ENCODE data around the gene GUSB.
"Not testable (repeated sequence)": the region's sequence is repeated elsewhere in the genome, so short reads cannot be mapped to it uniquely, and the experiment has no call there.

The GUSB gene
- long read RNA-seq, donor 1, transcript GUSB-201 (12 exons, 2,300 nt): major isoform, 8 of 66 reads
- long read RNA-seq, donor 1, partial matches to known transcripts: 49 of 66 reads
- long read RNA-seq, donor 1, other reads (novel, unspliced or antisense): 9 of 66 reads
- long read RNA-seq, donor 2, partial matches to known transcripts: 40 of 43 reads
- long read RNA-seq, donor 2, other reads (novel, unspliced or antisense): 0 of 43 reads
- long read RNA-seq, donor 3, partial matches to known transcripts: 36 of 37 reads
- long read RNA-seq, donor 3, other reads (novel, unspliced or antisense): 0 of 37 reads
- long read RNA-seq, donor 4, transcript GUSB-201 (12 exons, 2,300 nt): major isoform, 6 of 77 reads
- long read RNA-seq, donor 4, partial matches to known transcripts: 62 of 77 reads
- long read RNA-seq, donor 4, other reads (novel, unspliced or antisense): 9 of 77 reads
- long read RNA-seq, donor 5, transcript GUSB-201 (12 exons, 2,300 nt): major isoform, 8 of 69 reads
- long read RNA-seq, donor 5, partial matches to known transcripts: 47 of 69 reads
- long read RNA-seq, donor 5, other reads (novel, unspliced or antisense): 14 of 69 reads
- long read RNA-seq, donor 6, transcript GUSB-201 (12 exons, 2,300 nt): major isoform, 12 of 63 reads
- long read RNA-seq, donor 6, partial matches to known transcripts: 46 of 63 reads
- long read RNA-seq, donor 6, other reads (novel, unspliced or antisense): 5 of 63 reads
- long read RNA-seq, donor 7, transcript GUSB-201 (12 exons, 2,300 nt): major isoform, 8 of 95 reads
- long read RNA-seq, donor 7, partial matches to known transcripts: 67 of 95 reads
- long read RNA-seq, donor 7, other reads (novel, unspliced or antisense): 20 of 95 reads
- long read RNA-seq, donor 8, transcript GUSB-201 (12 exons, 2,300 nt): major isoform, 12 of 12 reads
- long read RNA-seq, donor 8, partial matches to known transcripts: 0 of 12 reads
- long read RNA-seq, donor 8, other reads (novel, unspliced or antisense): 0 of 12 reads

DNA sequence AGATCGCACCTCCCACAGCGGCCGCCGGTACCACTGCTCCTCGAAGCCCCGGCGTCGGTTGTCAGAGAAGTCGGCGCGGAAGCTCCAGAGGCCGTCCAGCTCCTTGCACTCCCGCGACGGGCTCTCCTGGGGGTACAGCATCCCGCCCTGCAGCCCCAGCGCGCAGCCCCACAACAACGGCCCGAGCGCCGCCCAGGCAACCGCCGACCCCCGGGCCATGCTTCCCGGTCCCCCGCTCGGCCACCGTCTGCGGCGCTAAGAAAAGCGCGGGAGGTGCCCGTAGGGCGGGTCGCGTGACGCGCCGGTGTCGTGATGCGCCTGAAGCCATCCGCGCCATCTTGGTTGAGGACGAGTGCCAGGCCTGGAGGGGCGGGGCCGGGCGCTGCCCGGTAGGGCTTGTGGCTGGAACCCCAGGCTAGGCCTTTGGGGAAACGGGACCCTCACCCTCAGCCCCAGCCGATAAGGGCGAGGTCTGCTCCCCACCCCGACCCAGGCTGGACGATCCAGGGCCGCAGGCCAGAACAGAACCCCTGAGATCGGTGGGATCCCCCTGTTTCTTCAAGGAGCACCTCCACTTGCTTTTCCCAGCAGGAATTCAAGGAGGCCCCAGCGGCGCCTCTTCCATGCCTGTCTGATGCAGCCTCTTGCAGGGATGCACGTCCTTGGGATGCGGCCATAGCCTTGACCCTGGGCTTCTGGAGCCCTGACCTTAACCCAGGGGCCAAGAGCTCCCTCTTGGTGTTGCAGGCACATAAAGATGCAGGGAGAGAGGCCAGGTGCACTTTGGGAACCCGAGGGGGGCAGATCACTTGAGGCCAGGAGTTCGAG, at the start of gene GUSB:
GUSB (minus strand) TSS at position 249 of the 828 bp plus-strand sequence; CDS start at position 219, 30 bp downstream.
- peak; percentile 93 for DNase-seq

DNA sequence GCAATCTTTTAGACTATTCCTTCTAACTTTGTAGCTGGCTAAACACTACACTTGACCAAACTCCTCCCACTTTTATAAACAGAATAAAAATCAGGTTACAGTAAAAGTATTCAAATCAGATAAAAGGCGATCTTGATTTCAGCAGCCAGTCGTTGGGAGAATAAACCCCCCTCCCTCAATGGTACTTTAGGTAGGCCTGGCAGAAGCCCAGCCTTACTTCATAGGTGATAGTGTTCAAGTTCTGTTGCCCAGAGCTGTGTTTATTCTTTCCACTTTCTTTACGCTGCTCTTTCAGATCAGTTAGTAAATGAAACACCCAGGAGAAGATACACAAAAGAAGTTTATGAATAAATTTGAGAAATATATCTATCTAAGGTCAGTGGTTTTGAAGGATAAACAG, 46.3 kb upstream of the GUSB start:
- not testable (repeated sequence) for DNase-seq

DNA sequence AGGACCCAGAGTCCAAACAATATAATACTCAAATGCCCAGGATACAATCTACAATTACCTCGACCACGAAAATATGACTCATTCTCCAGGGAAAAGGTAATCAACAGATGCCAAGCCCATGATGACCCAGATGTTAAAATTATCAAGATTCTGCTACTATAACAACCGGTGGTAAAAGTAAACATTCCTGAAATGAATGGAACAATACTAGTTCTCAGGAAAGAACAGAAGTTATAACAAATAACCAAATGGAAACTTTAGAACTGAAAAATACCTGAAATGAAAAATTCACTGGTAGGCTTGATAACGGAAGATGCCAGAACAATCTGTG, 34.1 kb upstream of the GUSB start:
- DNase-seq: no peak

DNA sequence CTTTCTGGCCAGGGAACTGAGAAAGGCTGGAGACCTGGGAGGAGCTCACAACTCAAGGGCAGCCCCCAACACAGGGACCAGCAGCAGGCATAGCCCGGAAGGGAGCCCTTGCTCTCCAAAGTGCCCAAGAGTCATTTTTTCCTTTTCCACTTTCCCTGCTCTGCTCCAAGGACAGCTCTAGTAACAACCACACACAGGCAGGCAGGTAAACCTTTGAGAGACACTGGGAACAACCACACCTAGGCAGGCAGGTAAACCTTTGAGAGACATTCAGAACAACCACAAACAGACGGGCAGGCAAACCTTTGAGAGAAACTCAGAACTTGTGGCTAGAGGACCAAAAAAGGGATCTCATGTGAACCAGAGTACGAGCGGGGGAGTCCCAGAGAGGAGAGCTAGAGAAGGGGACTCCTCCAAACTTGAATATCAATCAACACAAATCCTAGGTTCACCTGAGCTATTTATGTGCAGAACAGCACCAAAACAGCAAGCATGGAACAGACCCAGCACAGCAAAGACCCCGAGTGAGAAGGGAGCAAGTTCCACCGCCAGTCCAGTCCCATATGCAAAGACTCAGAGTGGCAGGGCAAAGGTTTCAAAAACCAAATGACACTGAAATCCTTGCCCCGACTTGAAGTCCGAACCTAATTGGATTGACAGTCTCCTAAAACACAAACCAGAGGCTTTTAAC, 33.6 kb upstream of the GUSB start:
- no peak for DNase-seq

DNA sequence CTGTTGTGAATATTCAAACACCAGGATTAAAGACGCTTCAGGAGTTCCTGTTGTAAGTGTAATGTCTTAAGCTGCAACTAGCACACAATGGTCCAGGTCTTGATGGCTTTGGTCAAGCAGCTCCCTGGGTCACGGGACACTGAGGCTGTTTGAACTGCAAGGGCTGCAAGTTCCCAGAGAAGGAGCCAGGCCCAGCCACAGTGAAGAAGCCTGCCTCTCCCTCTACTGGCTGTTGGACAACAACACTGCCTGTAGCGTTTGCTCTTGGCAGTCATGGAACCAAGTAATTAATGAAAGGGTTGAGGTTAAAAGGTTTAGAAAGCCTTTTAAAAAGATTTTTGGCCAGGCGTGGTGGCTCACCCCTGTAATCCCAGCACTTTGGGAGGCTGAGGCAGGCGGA, 31.9 kb upstream of the GUSB start:
- peak; percentile 33 for DNase-seq

DNA sequence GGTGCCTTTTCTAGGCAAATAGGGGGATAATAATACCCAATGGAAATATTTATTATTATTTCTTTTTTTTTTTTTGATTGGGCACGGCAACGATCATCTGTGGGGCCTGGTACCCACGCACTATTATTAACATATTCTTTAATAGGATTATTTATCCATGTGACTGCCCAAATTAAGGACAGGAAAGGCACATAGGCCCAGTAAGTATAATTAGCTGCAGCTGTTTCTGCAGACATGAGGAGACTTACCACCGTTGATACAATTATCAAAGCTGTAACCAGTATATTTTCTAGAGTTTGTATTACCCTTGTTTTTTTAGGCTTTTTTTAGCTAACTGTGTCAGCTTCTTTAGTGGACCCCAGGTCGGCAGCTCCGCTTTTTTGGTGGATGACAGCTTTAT, 25.2 kb upstream of the GUSB start:
- no peak for DNase-seq

DNA sequence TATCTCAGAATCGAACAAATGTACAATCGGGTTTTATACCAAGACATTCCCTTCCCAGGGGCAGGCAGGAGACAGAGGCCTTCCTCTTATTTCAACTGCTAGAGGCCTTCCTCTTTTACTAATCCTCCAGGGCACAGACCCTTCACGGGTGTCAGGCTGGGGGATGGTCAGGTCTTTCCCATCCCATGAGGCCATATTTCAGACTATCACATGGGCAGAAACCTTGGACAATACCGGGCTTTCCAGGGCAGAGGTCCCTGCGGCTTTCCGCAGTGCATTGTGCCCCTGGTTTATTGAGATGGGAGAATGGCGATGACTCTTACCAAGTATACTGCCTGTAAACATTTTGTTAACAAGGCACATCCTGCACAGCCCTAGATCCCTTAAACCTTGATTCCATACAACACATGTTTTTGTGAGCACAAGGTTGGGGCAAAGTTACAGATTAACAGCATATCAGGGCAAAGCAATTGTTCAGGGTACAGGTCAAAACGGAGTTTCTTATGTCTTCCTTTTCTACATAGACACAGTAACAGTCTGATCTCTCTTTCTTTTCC, 23.2 kb upstream of the GUSB start:
- DNase-seq: not testable (repeated sequence)

DNA sequence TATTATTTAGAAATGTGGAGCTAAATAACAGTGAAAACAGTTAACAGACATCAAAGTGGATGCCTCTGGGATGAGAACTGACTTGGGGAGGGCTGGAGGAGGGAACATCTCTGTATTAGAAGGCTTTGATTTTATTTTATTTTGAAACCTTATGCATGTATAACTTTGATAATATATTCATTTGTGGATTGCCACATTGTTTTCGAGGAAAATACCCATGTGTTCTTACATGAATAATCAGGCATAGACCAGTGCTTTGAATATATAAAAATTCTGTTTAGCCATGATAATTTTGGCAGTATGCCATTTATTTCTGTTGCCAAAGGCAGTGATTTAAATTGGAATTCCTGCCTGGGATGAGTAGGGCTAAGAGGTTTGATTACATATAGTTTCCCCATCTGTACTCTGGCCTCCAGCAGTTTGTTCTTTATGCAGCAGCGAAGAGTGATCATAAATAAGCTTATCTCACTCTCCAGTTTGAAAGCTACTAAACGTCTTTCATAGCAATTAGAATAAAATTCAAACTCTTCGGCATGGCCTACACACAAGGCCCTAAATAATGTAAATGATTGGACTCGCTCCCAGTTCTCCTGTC, 18.9 kb upstream of the GUSB start:
- DNase-seq: not testable (repeated sequence)

DNA sequence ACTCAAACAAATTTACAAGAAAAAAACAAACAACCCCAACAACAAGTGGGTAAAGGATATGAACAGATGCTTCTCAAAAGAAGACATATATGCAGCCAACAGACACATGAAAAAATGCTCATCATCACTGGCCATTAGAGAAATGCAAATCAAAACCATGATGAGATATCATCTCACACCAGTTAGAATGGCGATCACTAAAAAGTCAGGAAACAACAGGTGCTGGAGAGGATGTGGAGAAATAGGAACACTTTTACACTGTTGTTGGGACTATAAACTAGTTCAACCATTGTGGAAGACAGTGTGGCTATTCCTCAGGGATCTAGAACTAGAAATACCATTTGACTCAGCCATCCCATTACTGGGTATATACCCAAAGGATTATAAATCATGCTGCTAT, 13.0 kb upstream of the GUSB start:
- DNase-seq: not testable (repeated sequence)

DNA sequence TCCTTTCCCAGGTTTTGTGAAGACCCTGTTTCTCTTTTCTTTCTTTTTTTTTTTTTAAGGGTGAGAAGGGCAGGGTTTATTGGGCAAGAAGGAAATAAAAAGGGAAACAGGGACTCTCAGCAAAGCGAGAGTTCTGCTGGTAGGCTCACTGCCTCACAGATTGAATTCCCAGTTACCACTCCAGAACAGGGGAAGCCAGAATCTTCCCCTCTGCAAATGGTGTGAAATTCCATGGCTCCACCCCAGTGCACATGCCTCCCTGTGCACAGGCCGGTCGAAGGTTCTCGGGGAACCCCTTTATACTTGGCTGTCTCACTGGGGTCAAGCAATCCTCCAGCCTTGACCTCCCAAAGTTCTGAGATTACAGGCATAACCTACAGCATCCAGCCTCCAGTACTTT, 10.5 kb upstream of the GUSB start:
- no peak for DNase-seq

DNA sequence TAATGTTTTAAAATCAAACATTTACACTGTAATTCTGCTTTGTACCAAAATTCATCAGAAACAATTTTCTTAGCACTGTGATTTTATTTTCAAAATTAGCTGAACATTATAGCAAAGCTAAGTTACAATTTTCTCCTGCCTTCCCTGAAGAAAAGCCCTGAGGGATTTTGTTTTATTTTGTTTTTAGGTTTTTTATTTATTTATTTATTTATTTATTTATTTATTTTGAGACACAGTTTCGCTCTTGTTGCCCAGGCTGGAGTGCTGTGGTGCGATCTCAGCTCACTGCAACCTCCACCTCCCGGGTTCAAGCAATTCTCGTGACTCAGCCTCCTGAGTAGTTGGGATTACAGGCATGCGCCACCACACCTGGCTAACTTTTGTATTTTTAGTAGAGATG, 9.8 kb upstream of the GUSB start:
- DNase-seq: not testable (repeated sequence)

DNA sequence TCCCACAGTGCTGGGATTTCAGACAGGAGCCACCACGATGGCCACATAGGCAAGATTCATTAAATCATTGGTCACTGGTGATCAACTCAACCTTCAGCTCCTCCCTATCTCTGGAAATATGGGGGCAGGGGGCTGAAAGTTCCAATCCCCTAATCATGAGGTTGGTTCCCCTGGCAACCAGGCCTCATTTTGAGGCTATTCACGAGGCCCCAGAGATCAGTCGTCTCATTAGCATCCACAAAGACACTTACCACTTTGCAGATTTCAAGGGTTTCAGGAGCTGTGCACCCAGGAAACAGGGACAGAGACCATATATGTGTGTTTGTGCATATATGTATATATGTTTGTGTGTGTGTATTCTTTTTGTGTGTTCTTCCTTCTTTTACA, 7.7 kb upstream of the GUSB start:
- no peak for DNase-seq

DNA sequence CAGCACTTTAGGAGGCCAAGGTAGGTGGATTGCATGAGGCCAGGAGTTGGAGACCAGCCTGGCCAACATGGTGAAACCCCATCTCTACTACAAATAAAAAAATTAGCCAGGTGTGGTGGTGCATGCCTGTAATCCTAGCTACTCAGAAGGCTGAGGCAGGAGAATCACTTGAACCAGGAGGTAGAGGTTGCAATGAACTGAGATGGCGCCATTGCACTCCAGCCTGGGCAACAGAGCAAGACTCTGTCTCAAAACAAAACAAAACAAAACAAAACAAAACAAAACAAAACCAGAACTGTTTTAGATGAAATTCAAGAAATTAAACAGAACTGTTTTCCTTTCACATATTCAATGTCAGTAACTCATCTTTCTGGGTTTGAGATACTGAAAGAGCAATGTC, 6.5 kb upstream of the GUSB start:
- not testable (repeated sequence) for DNase-seq

DNA sequence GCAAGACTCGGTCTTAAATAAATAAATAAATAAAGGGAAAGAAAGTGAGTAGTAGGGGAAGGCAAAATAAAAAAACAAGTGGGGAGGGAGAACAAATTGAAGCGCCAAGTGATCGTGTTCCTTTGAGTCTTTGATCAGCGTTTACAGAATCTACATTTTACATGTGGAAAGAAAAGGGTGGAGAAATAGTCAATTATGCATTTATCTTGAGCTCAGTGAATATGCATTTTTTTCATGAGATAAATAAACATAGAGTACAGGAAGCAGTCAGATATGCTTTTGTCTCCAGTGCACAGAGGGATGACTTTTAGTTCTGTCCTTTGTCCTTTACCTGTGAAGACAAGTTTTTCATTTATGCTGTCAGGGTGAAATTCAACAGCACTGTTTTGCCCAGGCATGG, 6.1 kb upstream of the GUSB start:
- no peak for DNase-seq

DNA sequence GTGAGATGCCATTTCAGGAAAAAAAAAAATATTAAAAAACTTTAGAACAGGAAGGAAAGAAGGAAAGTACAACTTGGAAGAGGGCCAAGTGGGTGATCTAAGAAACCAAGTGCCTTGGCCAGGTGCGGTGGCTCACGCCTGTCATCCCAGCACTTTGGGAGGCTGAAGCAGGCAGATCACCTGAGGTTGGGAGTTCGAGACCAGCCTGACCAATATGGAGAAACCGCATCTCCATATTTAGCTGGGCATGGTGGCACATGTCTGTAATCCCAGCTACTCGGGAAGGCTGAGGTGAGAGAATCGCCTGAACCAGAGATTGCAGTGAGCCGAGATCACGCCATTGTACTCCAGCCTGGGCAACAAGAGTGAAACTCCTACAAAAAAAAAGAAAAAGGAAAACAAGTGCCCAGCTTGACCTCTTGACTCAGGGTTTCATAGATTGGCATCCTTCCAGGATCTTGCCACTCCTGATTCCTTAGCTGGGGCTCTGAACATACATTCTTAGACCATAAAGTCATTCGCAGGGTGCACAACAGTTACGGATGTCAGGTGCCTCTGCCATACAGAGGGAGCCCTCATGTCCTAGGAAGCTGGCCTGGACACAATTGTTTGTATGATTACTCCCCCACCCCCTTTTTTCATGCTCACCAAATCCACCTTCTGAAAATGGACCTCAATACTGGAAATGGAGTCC, 2.1 kb upstream of the GUSB start:
- DNase-seq: no peak

DNA sequence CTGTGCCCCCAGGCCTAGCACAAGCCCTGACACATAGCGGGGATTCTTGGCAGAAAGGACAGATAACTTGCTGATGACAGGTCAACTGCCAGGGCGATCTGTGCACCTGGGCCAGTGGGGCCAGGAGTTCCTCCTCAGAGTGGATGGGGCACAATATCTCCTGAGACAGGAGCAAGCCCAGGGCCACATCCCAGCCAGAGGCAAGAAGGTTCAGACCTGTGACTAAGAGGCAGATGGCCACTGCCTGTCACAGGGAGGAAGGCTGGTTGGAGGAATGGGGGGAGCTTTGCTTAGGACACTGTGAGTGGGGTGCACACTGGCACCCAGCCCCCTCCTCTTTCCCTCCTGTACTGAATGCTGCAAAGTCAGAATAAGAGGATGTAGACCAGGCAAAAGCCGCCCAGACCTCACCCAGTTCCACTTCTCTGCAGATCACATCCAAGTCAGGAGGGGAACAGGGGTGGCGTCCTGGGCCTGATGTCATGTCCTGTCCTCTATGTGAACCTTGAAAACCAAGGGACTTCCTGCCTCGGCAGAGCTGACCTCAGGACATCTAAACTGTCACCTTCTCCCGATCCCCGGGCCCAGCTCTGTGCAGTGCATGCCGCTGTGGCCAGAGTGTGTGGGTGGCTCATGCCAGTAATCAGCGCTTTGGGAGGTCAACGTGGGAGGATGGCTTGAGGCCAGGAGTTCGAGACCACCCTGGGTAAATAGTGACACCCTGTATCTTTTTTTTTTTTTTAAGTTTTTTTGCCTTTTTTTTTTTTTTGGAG, 1.3 kb downstream of the GUSB start:
- no peak for DNase-seq

DNA sequence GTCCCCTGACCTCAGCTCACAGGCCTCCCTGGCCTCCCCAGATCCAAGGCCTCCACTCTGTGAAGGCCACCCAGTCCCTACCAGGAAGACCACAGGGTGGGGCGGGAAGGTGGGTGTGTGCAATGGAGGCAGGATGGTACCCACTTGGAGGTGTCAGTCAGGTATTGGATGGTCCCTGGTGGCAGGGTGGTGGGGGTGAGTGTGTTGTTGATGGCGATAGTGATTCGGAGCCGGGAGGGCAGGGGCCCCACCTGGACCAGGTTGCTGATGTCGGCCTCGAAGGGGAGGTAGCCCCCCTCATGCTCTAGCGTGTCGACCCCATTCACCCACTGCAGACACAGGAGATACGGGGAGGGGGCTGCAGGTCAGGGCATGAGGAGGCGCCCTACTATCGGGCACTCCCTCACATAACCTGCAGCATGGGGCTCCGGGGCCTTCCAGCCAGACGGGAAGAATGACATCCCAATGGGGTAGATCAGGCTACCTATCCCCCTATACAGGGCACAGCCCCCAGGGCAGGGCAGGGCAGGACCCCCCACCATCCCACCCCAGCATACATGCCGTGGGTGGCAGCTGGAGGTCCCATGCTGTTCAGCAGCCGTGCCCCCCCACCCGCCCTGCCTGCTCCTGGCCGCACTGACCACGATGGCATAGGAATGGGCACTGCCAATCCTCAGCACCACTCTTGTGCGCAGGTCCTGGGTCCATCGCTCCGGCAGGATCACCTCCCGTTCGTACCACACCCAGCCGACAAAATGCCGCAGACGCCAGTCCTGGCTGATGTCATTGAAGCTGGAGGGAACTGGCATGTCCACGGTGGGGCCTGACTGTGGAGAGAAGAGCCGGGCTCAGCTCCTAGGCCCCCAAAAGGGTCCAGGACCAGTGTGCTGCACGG, 2.2 kb downstream of the GUSB start:
- DNase-seq: no peak

DNA sequence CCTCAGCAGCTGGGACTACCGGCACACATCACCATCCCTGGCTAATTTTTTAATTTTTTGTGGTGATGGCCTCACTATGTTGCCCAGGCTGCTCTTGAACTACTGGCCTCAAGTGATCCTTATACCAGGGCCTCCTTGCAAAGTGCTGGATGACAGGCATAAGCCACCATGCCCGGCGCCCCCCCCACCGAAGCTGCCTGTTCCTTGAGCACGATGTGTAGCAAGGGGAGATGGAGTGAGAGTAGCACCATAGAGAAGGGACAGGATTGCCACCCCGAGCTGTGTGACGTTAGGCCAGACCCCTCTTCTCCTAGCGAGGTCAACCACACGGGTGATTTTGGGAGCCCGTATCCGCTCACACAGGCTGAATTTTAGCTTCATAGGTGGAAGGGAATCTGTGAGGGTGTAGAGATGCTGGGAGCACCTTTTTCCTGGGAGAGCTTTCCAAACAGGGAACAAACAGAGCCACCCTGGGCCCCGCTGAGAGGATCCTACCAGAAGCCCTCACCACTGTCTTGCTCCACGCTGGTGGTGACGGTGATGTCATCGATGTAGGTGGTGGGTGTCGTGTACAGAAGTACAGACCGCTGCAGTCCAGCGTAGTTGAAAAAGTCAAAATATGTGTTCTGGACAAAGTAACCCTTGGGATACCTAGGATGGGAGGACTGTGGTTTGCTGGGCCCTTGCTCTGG, 3.0 kb downstream of the GUSB start:
- no peak for DNase-seq
